ENCODE data around the gene GJB2. TPM values are rescaled to one million over a fixed set of nuclear protein-coding genes. Genes with fewer than 3 reads are reported as not detected.

Gene GJB2
- total RNA-seq, 1 experiment from 2014 or later = 53.0 TPM

DNA sequence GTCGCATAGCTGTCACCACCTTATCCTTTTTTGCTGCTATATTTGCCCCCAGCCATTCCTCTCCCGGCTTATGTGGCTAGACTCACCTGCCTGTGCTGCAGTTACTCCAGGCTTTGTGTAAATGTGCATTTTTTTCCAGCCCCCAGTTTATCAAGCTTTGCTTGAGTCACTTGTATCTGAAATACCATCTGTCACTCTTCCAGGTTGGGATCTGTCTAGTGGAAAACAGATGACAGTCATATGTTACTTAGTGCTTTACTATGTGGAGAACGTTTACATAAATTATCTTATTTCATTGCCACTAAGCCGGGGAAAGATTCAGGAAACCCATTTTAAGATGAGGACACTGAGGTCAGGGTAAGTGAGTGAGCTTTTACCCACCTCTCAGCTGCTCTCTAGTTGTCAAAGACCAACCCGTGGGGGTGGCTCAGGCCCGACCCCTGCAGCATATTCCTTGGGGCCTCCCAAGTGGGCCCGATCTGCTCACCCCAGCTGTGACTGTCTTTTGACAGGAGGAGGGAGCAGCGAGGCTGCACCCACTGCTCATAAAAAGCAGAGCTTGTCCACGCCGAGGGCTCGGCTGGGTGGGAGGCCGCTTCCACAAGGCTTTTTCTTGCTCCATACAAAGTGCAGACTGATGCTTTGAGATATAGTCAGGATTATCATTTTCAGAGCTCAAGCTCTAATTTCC lies 7.2 kb downstream of the GJB2 start:
- Histone ChIP-seq H3F3A (ENCODE audit: low read length, unreplicated experiment) (no peaks in the 10 kb centered on the region), H3K4me1 (ENCODE audit: insufficient read depth, low read length) (peaks cover 11% of the 10 kb centered on the region), H2AFZ (ENCODE audit: low read length) (no peak overlapping the region), H3K79me2 (ENCODE audit: low read length) (peaks cover 20% of the 10 kb centered on the region), H4K20me1 (ENCODE audit: low read length) (no peaks in the 10 kb centered on the region), H3K4me2 (ENCODE audit: low read length) (no peak overlapping the region), H3K36me3 (ENCODE audit: low read depth, low read length) (peaks cover 17% of the 10 kb centered on the region; the same call in 1 of the 2 replicates), H3K4me3 (ENCODE audit: low read length) (no peak overlapping the region), H3K9me3 (ENCODE audit: low read length) (no peaks in the 10 kb centered on the region), H3K27me3 (ENCODE audit: low read length) (no peaks in the 10 kb centered on the region), H3K9me2 (replicated peaks; ENCODE audit: low read length) (no peaks in the 10 kb centered on the region), H3K27ac (ENCODE audit: low read length) (no peak overlapping the region), H3K9ac (ENCODE audit: low read length) (no peak overlapping the region)
- no peak for DNase-seq
- ChIA-PET POLR2A (ENCODE audit: unreplicated experiment) (interaction anchor here (0.5 kb wide), 1 partner anchor 876 kb away, joined by 4 read pairs; no protein-coding TSS in a partner anchor), CTCF (no interaction called here)
- BruUV-seq (replicated peaks) = no TSS peak
- intact Hi-C loops (cut with micrococcal nuclease) = loop anchor here (10.0 kb wide), 1 partner anchor 739 kb away; no protein-coding TSS in a partner anchor
- TF ChIP-seq EZH2phosphoT487 (IDR thresholded peaks at IDR 0.05; ENCODE audit: borderline replicate concordance, low read length) = no peak
- TF ChIP-seq, protein P1, sequence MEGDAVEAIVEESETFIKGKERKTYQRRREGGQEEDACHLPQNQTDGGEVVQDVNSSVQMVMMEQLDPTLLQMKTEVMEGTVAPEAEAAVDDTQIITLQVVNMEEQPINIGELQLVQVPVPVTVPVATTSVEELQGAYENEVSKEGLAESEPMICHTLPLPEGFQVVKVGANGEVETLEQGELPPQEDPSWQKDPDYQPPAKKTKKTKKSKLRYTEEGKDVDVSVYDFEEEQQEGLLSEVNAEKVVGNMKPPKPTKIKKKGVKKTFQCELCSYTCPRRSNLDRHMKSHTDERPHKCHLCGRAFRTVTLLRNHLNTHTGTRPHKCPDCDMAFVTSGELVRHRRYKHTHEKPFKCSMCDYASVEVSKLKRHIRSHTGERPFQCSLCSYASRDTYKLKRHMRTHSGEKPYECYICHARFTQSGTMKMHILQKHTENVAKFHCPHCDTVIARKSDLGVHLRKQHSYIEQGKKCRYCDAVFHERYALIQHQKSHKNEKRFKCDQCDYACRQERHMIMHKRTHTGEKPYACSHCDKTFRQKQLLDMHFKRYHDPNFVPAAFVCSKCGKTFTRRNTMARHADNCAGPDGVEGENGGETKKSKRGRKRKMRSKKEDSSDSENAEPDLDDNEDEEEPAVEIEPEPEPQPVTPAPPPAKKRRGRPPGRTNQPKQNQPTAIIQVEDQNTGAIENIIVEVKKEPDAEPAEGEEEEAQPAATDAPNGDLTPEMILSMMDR (conservative IDR thresholded peaks at IDR 0.05; ENCODE audit: low read depth, low read length) = no peak
- no peak for TF ChIP-seq EZH2 (IDR thresholded peaks at IDR 0.05; ENCODE audit: low read length, unreplicated experiment)
- no peak for ATAC-seq

DNA sequence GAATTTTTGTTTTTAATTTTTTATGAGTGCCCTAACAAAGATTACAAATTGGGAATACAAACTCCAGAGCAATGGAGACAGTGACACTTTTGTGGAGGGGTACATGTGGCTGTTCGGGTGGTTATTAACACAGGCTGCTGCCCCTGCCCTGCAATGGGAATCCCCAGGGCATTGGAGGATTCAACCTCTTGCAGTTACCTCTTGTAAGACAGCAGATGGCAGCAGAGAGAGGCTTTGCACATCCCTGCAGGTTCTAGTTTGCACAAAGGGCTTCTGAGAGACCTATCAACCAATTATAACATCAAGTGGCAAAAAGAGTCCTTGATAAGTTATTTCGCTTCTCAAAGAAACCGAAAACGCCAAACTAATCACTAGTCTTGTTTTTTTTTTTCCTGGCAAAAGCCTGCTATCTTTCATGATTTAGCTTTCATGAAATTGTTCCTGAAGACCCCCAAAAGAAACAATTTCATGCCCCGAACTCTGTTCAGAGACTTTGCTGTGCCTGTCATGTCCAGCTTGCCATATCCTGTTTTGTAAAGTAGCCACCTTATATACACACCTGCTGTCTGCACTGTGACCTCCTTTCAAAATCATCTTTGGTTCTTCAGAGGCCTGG lies 10.4 kb downstream of the GJB2 start:
- ChIA-PET POLR2A (ENCODE audit: unreplicated experiment) (no interaction called here), CTCF (interaction anchor here (0.6 kb wide), 2 partner anchors 299 to 304 kb away, joined by 4 read pairs; no protein-coding TSS in a partner anchor)
- H3K27me3 ChIP-seq (ENCODE audit: low read length) = no peaks in the 10 kb centered on the region
- no peaks in the 10 kb centered on the region for H3K36me3 ChIP-seq (ENCODE audit: low read depth, low read length)
- no peak overlapping the region for H3K9ac ChIP-seq (ENCODE audit: low read length)
- H3K27ac ChIP-seq (ENCODE audit: low read length) = no peak overlapping the region
- DNase-seq = peak; percentile 86
- BruUV-seq (replicated peaks) = no TSS peak
- H3K4me2 ChIP-seq (ENCODE audit: low read length) = no peak overlapping the region
- H3K79me2 ChIP-seq (ENCODE audit: low read length) = no peaks in the 10 kb centered on the region
- peak; percentile 98 for ATAC-seq
- H3K9me2 ChIP-seq (replicated peaks; ENCODE audit: low read length) = no peaks in the 10 kb centered on the region
- intact Hi-C loops (cut with micrococcal nuclease) = loop anchor here (1.0 to 10.0 kb wide), 5 partner anchors 306 to 742 kb away; no protein-coding TSS in a partner anchor
- no peak for TF ChIP-seq EZH2phosphoT487 (IDR thresholded peaks at IDR 0.05; ENCODE audit: borderline replicate concordance, low read length)
- TF ChIP-seq, protein P1 (conservative IDR thresholded peaks at IDR 0.05; ENCODE audit: low read depth, low read length) = peak; percentile 91
- H3K9me3 ChIP-seq (ENCODE audit: low read length) = no peaks in the 10 kb centered on the region
- no peak overlapping the region for H3K4me3 ChIP-seq (ENCODE audit: low read length)
- H4K20me1 ChIP-seq (ENCODE audit: low read length) = no peaks in the 10 kb centered on the region
- no peak overlapping the region for H2AFZ ChIP-seq (ENCODE audit: low read length)
- no peaks in the 10 kb centered on the region for H3F3A ChIP-seq (ENCODE audit: low read length, unreplicated experiment)
- H3K4me1 ChIP-seq (ENCODE audit: insufficient read depth, low read length) = no peaks in the 10 kb centered on the region

GRCh38 chr13:20181188-20181587 lies 11.6 kb downstream of the GJB2 start:
- CTCF ChIA-PET = no interaction called here
- H3K27ac ChIP-seq (ENCODE audit: low read length) = no peak overlapping the region
- no peak overlapping the region for H2AFZ ChIP-seq (ENCODE audit: low read length)
- H3F3A ChIP-seq (ENCODE audit: low read length, unreplicated experiment) = no peaks in the 10 kb centered on the region
- H3K4me3 ChIP-seq (ENCODE audit: low read length) = no peak overlapping the region
- no peak overlapping the region for H3K9ac ChIP-seq (ENCODE audit: low read length)
- intact Hi-C loops (cut with micrococcal nuclease) = loop anchor here (5.0 to 10.0 kb wide), 3 partner anchors 531 to 744 kb away; no protein-coding TSS in a partner anchor
- H4K20me1 ChIP-seq (ENCODE audit: low read length) = no peaks in the 10 kb centered on the region
- no peaks in the 10 kb centered on the region for H3K9me2 ChIP-seq (replicated peaks; ENCODE audit: low read length)
- no peaks in the 10 kb centered on the region for H3K4me1 ChIP-seq (ENCODE audit: insufficient read depth, low read length)
- H3K27me3 ChIP-seq (ENCODE audit: low read length) = no peaks in the 10 kb centered on the region
- no peak overlapping the region for H3K4me2 ChIP-seq (ENCODE audit: low read length)
- H3K36me3 ChIP-seq (ENCODE audit: low read depth, low read length) = no peaks in the 10 kb centered on the region
- TF ChIP-seq, protein P1 (conservative IDR thresholded peaks at IDR 0.05; ENCODE audit: low read depth, low read length) = no peak
- TF ChIP-seq EZH2 (IDR thresholded peaks at IDR 0.05; ENCODE audit: low read length, unreplicated experiment) = no peak
- TF ChIP-seq EZH2phosphoT487 (IDR thresholded peaks at IDR 0.05; ENCODE audit: borderline replicate concordance, low read length) = no peak
- ATAC-seq = no peak
- POLR2A ChIA-PET (ENCODE audit: unreplicated experiment) = no interaction called here
- H3K9me3 ChIP-seq (ENCODE audit: low read length) = no peaks in the 10 kb centered on the region
- no peak for DNase-seq
- H3K79me2 ChIP-seq (ENCODE audit: low read length) = no peaks in the 10 kb centered on the region
- no TSS peak for BruUV-seq (replicated peaks)

All from PC-3 (cell line).